IMR-90 (cell line): ENCODE data around the gene UBL3. TPM values are rescaled to one million over a fixed set of nuclear protein-coding genes. Genes with fewer than 3 reads are reported as not detected.

Experiments used
- ATAC-seq: fragments of 200-7000 bp; cut with Tn5 transposase; 2 replicates; pipeline ENCODE4 v1.9.1; 2020; ENCODE audit warnings: low read depth, mild to moderate bottlenecking, moderate library complexity
- BruUV-seq: library from RNA; stranded (reverse); fragments of 400-500 nt; replicated peaks from 2 replicates; lab custom pipeline; 2021; lab: Mats Ljungman, UMichigan
- CTCF ChIA-PET: fragments of 300-600 bp; formaldehyde crosslinking; extraction: SDS; loops from one replicate; lab custom pipeline; 2021; ENCODE audit warnings: antibody characterized with exemption; lab: Yijun Ruan, JAX
- POLR2A ChIA-PET: fragments of 300-600 bp; sonication (Branson Sonifier 250); formaldehyde crosslinking; loops from one replicate; lab custom pipeline; 2022; ENCODE audit warnings: antibody characterized with exemption; ENCODE audit not compliant: unreplicated experiment; lab: Charles Lee
- DNase-seq: peaks from one replicate; pipeline ENCODE4 v3.0.0; 2013
- H2AFZ ChIP-seq: replicated peaks from 2 replicates; pipeline ENCODE3; 2013; ENCODE audit warnings: low read length, mild to moderate bottlenecking; ENCODE audit not compliant: poor library complexity
- H2AK5ac ChIP-seq: 2 replicates; pipeline ENCODE4 v1.6.1; 2013; ENCODE audit warnings: low read depth, low read length, inconsistent platforms
- H2AK9ac ChIP-seq: replicated peaks from 2 replicates; pipeline ENCODE3; 2013; ENCODE audit warnings: mild to moderate bottlenecking, low read depth, low read length, moderate library complexity; ENCODE audit not compliant: poor library complexity
- H2BK120ac ChIP-seq: 2 replicates; pipeline ENCODE4 v1.6.1; 2013; ENCODE audit warnings: low read depth, low read length, inconsistent platforms
- H2BK15ac ChIP-seq: 3 replicates; pipeline ENCODE4 v1.6.1; 2013; ENCODE audit warnings: low read depth, low read length, inconsistent platforms
- H2BK20ac ChIP-seq: 2 replicates; pipeline ENCODE4 v1.6.1; 2013; ENCODE audit warnings: low read depth, mild to moderate bottlenecking, inconsistent platforms, low read length, moderate library complexity
- H2BK5ac ChIP-seq: 2 replicates; pipeline ENCODE4 v1.6.1; 2013; ENCODE audit warnings: mild to moderate bottlenecking, low read depth, low read length, inconsistent platforms; ENCODE audit not compliant: poor library complexity, severe bottlenecking
- H3K14ac ChIP-seq: replicated peaks from 2 replicates; pipeline ENCODE4 v1.6.1; 2013; ENCODE audit warnings: low read depth, low read length, inconsistent platforms
- H3K18ac ChIP-seq: 2 replicates; pipeline ENCODE4 v1.6.1; 2013; ENCODE audit warnings: low read depth, low read length, control low read depth
- H3K23ac ChIP-seq: 2 replicates; pipeline ENCODE4 v1.6.1; 2013; ENCODE audit warnings: low read depth, low read length, inconsistent platforms
- H3K27ac ChIP-seq: 2 replicates; pipeline ENCODE4 v1.5.1; 2013; ENCODE audit warnings: mild to moderate bottlenecking, control low read depth, low read length; ENCODE audit not compliant: insufficient read depth
- H3K27me3 ChIP-seq: 2 replicates; pipeline ENCODE4 v1.6.1; 2013; ENCODE audit warnings: low read length; ENCODE audit not compliant: control insufficient read depth, insufficient read depth
- H3K36me3 ChIP-seq: 2 replicates; pipeline ENCODE4 v1.6.1; 2013; ENCODE audit warnings: low read length, mixed read lengths; ENCODE audit not compliant: control insufficient read depth, insufficient read depth
- H3K4ac ChIP-seq: 2 replicates; pipeline ENCODE4 v1.6.1; 2013; ENCODE audit warnings: low read depth, low read length, inconsistent platforms
- H3K4me1 ChIP-seq: 2 replicates; pipeline ENCODE4 v1.6.1; 2013; ENCODE audit warnings: low read length, mixed read lengths; ENCODE audit not compliant: control insufficient read depth, insufficient read depth
- H3K4me2 ChIP-seq: 2 replicates; pipeline ENCODE4 v1.6.1; 2013; ENCODE audit warnings: low read depth, mild to moderate bottlenecking, control low read depth, low read length, moderate library complexity
- H3K4me3 ChIP-seq: 2 replicates; pipeline ENCODE4 v1.5.1; 2013; ENCODE audit warnings: low read depth, mild to moderate bottlenecking, control low read depth, low read length, moderate library complexity; ENCODE audit not compliant: insufficient read depth
- H3K56ac ChIP-seq: 2 replicates; pipeline ENCODE4 v1.6.1; 2013; ENCODE audit warnings: low read length, inconsistent platforms; ENCODE audit not compliant: insufficient read depth; ENCODE audit errors: extremely low read depth
- H3K79me1 ChIP-seq, 2 experiments: 2 replicates each; pipeline ENCODE4 v1.6.1; 2013; ENCODE audit warnings: low read length in 2 of 2, inconsistent platforms in 1 of 2, low read depth in 1 of 2
- H3K9ac ChIP-seq: 2 replicates; pipeline ENCODE4 v1.6.1; 2013; ENCODE audit warnings: low read depth, low read length, control low read depth
- H3K9me1 ChIP-seq: 2 replicates; pipeline ENCODE4 v1.6.1; 2013; ENCODE audit warnings: low read length, inconsistent platforms; ENCODE audit not compliant: insufficient read depth
- H3K9me3 ChIP-seq: 2 replicates; pipeline ENCODE4 v1.6.1; 2013; ENCODE audit warnings: low read length; ENCODE audit not compliant: control insufficient read depth, insufficient read depth
- H4K20me1 ChIP-seq: 2 replicates; pipeline ENCODE4 v1.6.1; 2013; ENCODE audit warnings: low read length, inconsistent platforms; ENCODE audit not compliant: insufficient read depth
- H4K5ac ChIP-seq: 2 replicates; pipeline ENCODE4 v1.6.1; 2013; ENCODE audit warnings: mild to moderate bottlenecking, low read depth, low read length, control low read depth
- H4K8ac ChIP-seq, 2 experiments: 2 replicates each; pipeline ENCODE4 v1.6.1; 2013; ENCODE audit warnings: low read depth in 2 of 2, low read length in 2 of 2, control low read depth in 1 of 2, inconsistent platforms in 1 of 2
- H4K91ac ChIP-seq: 2 replicates; pipeline ENCODE4 v1.6.1; 2013; ENCODE audit warnings: low read depth, low read length, inconsistent platforms; ENCODE audit not compliant: insufficient read depth
- CEBPB ChIP-seq: IDR thresholded peaks from 2 replicates; pipeline ENCODE4 v1.6.1; 2012; ENCODE audit warnings: low read depth, low read length, improper control_type of control experiment
- CHD1 ChIP-seq: IDR thresholded peaks from 2 replicates; pipeline ENCODE4 v1.6.1; 2012; ENCODE audit warnings: low read depth, low read length, improper control_type of control experiment
- CTCF ChIP-seq: conservative IDR thresholded peaks from 2 replicates; pipeline ENCODE4 v1.5.1; 2012; ENCODE audit warnings: mild to moderate bottlenecking, low read depth, low read length, improper control_type of control experiment
- FOS ChIP-seq: fragments of 150-350 bp; IDR thresholded peaks from 2 replicates; pipeline ENCODE4 v1.6.1; 2016; ENCODE audit warnings: low read depth, low read length
- MAZ ChIP-seq: IDR thresholded peaks from 2 replicates; pipeline ENCODE4 v1.6.1; 2012; ENCODE audit warnings: low read depth, mild to moderate bottlenecking, low read length, improper control_type of control experiment, moderate library complexity, borderline replicate concordance
- NFE2L2 ChIP-seq: fragments of 150-350 bp; IDR thresholded peaks from 2 replicates; pipeline ENCODE4 v1.6.1; 2016; ENCODE audit warnings: low read depth, mild to moderate bottlenecking, low read length
- WGBS, 2 experiments: methylation state at CpG; one replicate each; pipeline versions ENCODE4 v1.1.5 to v1.1.7; 2013; ENCODE audit warnings: missing lambda C conversion rate in 2 of 2; ENCODE audit not compliant: insufficient read length in 1 of 2; ENCODE audit errors: extremely low coverage in 2 of 2; 5-methylcytosine and 5-hydroxymethylcytosine counted together
- dilution Hi-C: fragments of 300-500 bp; cut with HindIII; formaldehyde crosslinking; loops from one replicate; pipeline ENCODE4 v1.14.3; 2018; ENCODE audit warnings: low sequenced_read_pairs; ENCODE audit not compliant: unreplicated experiment
- in situ Hi-C: fragments of 300-500 bp; cut with MboI; formaldehyde crosslinking; loops from 3 replicates; pipeline ENCODE4 v1.14.3; 2019; ENCODE audit warnings: low sequenced_read_pairs, inconsistent platforms, mixed read lengths
- intact Hi-C: fragments of 100-400 bp; cut with micrococcal nuclease; formaldehyde crosslinking; loops from 2 replicates; pipeline ENCODE4 v1.10.0; 2022
- polyA plus RNA-seq, 3 experiments: library from polyadenylated mRNA; depleted of rRNA; stranded (reverse); fragments of >200 nt; gene quantifications; 2 replicates each; pipeline ENCODE4 v1.2.3, GENCODE V29; 2012; ENCODE audit warnings: low replicate concordance in 1 of 3
- total RNA-seq: library from RNA; depleted of rRNA; stranded (reverse); fragments of >200 nt; gene quantifications from 2 replicates; pipeline ENCODE4 v1.2.3, GENCODE V29; 2012

Gene UBL3
- total and polyA plus RNA-seq, 2 of the 4 experiments (the other 2 are of a cell fraction), result 16.0 to 19.9 TPM

- Histone ChIP-seq H3K14ac (no peak overlapping the region), H3K56ac (no peak overlapping the region), H4K8ac (no peak overlapping the region), H2BK15ac (no peak overlapping the region), H3K18ac (no peak overlapping the region), H2BK120ac (no peak overlapping the region), H3K4me3 (no peak overlapping the region), H3K9ac (no peak overlapping the region), H3K9me1 (peaks cover 5% of the 10 kb centered on the region; the same call in 1 of the 2 replicates), H2AK9ac (no peak overlapping the region), H3K79me1 (peaks cover 16 to 54% of the 10 kb centered on the region in 2 experiments), H2BK5ac (no peak overlapping the region), H3K27ac (no peak overlapping the region), H3K23ac (no peak overlapping the region), H3K36me3 (no peaks in the 10 kb centered on the region), H3K27me3 (no peaks in the 10 kb centered on the region), H4K20me1 (peaks cover 23% of the 10 kb centered on the region; the same call in 1 of the 2 replicates), H2AFZ (no peak overlapping the region), H4K5ac (no peak overlapping the region), H2AK5ac (no peak overlapping the region), H3K4me2 (no peak overlapping the region), H3K9me3 (no peaks in the 10 kb centered on the region), H3K4me1 (no peaks in the 10 kb centered on the region; the same call in 1 of the 2 replicates), H3K4ac (no peak overlapping the region), H2BK20ac (no peak overlapping the region), H4K91ac (no peak overlapping the region)
- WGBS, 2 experiments, result 50% methylated on average over 2 of the region's 2 CpGs; no CpG with 5 or more reads in 1 of the 2 experiments
- CTCF ChIA-PET, result interaction anchor here (1.4 kb wide), 1 partner anchor 9 kb away, joined by 3 read pairs; no protein-coding TSS in a partner anchor
- in situ Hi-C loops (no loop called here), dilution Hi-C loops (no loop called here), intact Hi-C loops (no loop called here)
- TF ChIP-seq CTCF (no peak), CEBPB (no peak), CHD1 (no peak), MAZ (no peak), FOS (no peak), NFE2L2 (no peak)
- POLR2A ChIA-PET, result no interaction called here
- ATAC-seq, result peak; percentile 37
- DNase-seq, result peak; percentile 28
- no TSS peak for BruUV-seq
These were observed 40.2 kb downstream of the UBL3 start for GRCh38 chr13:29810145-29810742.
